Ectodermal cell (in vitro differentiated cells): ENCODE data around the gene HAX1.
A peak's percentile ranks its signal among the peaks of the same experiment; 100 is the strongest.

Experiments used
- H3K27ac ChIP-seq: 2 replicates; pipeline ENCODE4 v1.7.0; 2013; ENCODE audit warnings: mild to moderate bottlenecking, low read depth, low read length; ENCODE audit not compliant: insufficient read depth, poor library complexity, severe bottlenecking
- H3K27me3 ChIP-seq: 2 replicates; pipeline ENCODE4 v1.7.0; 2013; ENCODE audit warnings: mild to moderate bottlenecking, low read length; ENCODE audit not compliant: insufficient read depth, control insufficient read depth, poor library complexity, severe bottlenecking
- H3K36me3 ChIP-seq: one replicate; pipeline ENCODE4 v1.7.0; 2013; ENCODE audit warnings: low read length; ENCODE audit not compliant: control insufficient read depth, insufficient read depth
- H3K4me1 ChIP-seq: one replicate; pipeline ENCODE4 v1.7.0; 2013; ENCODE audit warnings: low read length; ENCODE audit not compliant: control insufficient read depth, insufficient read depth
- H3K4me3 ChIP-seq: 2 replicates; pipeline ENCODE4 v1.7.0; 2013; ENCODE audit warnings: low read depth, low read length, control low read depth; ENCODE audit not compliant: insufficient read depth
- H3K9me3 ChIP-seq: 2 replicates; pipeline ENCODE4 v1.7.0; 2013; ENCODE audit warnings: mild to moderate bottlenecking, low read length, moderate library complexity; ENCODE audit not compliant: control insufficient read depth
- WGBS, 2 experiments: methylation state at CpG; one replicate each; pipeline ENCODE4 v1.1.7; 2013; ENCODE audit warnings: missing lambda C conversion rate in 2 of 2; 5-methylcytosine and 5-hydroxymethylcytosine counted together

HAX1 gene

DNA sequence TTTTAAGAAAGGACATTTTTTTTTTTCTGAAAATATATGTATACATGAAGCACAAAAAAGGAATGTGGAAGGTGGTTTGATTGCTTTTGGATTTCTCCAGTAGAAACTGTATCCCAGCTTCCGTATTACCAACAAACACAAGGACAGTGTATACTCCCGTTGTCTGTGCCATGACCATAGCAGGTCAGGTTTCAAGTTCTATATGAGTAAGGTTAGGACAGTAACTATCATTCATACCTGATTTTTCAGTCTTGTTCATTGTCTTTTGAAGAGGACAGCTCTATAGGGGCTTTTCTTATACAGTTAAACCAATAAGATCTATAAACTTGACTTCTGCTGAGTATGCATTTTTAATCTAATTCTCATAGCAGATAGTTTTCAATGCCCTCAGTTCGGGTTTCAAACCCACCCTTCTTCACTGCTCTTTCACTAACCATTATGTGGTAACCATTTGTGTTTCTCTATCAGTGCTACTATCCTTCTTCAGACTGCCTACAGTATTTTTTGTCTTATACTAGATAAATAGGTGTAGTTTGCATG is 32.1 kb upstream of the HAX1 start:
- Histone ChIP-seq H3K27ac (no peak overlapping the region), H3K9me3 (no peaks in the 10 kb centered on the region), H3K36me3 (peaks cover 75% of the 10 kb centered on the region), H3K4me3 (no peak overlapping the region), H3K4me1 (no peaks in the 10 kb centered on the region), H3K27me3 (no peaks in the 10 kb centered on the region)
- 94 to 98% methylated on average over 2 to 3 of the region's 3 CpGs for WGBS, 2 experiments

DNA sequence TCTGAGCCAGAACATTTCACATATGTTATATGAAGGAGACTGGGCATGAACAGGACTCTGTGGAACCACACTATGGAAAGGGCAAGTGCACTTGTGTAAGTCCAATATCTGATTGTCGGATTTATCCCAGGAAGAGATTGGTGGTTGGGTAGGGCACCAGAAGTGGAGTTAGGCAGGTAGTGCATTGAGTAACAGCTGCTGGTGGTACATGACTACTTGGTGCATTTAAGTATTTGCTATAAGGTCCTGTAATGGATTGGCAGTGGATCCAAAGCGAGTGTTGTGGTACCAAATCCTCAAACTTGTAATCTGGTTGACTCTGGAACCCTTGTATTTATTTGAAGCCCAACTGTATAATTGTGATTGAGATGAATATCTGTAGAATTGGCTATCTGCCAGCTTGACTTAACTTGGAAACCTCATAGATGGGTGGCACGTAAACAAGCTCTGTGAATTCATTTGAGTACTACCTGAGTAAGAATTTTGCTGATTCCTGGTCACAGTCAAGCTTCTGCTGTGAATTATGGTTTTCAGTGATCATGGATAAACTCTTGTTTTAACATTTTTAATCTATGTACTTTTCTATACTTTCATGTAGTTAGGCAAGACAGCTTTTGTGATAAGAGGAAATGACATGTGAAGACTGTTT is 30.6 kb upstream of the HAX1 start:
- WGBS, 2 experiments = 96% methylated on average over 3 of the region's 3 CpGs
- Histone ChIP-seq H3K4me1 (no peaks in the 10 kb centered on the region), H3K27ac (no peak overlapping the region), H3K4me3 (no peak overlapping the region), H3K9me3 (no peaks in the 10 kb centered on the region), H3K27me3 (no peaks in the 10 kb centered on the region), H3K36me3 (peaks cover 74% of the 10 kb centered on the region)

DNA sequence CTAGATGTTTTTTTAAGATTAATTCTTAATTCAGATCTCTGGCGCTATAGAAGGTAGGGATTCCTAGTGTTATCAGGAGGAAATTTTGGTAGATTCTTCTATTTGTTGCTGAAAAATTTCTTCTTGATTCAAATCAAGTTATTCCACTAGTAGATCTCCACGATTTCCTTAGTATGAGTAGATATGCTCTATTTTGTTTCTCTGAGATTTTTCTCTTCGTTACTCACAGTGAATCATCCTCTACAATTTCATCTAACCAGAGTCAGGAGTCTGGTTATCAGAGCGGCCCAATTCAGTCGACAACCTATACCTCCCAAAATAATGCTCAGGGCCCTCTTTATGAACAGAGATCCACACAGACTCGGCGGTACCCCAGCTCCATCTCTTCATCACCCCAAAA is 18.8 kb upstream of the HAX1 start:
- Histone ChIP-seq H3K4me1 (no peaks in the 10 kb centered on the region), H3K36me3 (peaks cover 75% of the 10 kb centered on the region), H3K9me3 (no peaks in the 10 kb centered on the region), H3K27ac (no peak overlapping the region), H3K27me3 (no peaks in the 10 kb centered on the region), H3K4me3 (no peak overlapping the region)
- 97 to 99% methylated on average over 6 to 7 of the region's 7 CpGs for WGBS, 2 experiments

- Histone ChIP-seq H3K27me3 (no peaks in the 10 kb centered on the region), H3K27ac (no peak overlapping the region), H3K4me1 (no peaks in the 10 kb centered on the region), H3K4me3 (no peak overlapping the region), H3K36me3 (peaks cover 77% of the 10 kb centered on the region), H3K9me3 (no peaks in the 10 kb centered on the region)
These were observed 15.7 kb upstream of the HAX1 start for GRCh38 chr1:154256686-154257085.

GRCh38 chr1:154258784-154259183 is 13.6 kb upstream of the HAX1 start:
- peaks cover 88% of the 10 kb centered on the region for H3K36me3 ChIP-seq
- H3K9me3 ChIP-seq = no peaks in the 10 kb centered on the region
- no peak overlapping the region for H3K27ac ChIP-seq
- no peaks in the 10 kb centered on the region for H3K27me3 ChIP-seq
- no peaks in the 10 kb centered on the region for H3K4me1 ChIP-seq
- 96 to 100% methylated on average over 1 of the region's 2 CpGs for WGBS, 2 experiments
- no peak overlapping the region for H3K4me3 ChIP-seq

DNA sequence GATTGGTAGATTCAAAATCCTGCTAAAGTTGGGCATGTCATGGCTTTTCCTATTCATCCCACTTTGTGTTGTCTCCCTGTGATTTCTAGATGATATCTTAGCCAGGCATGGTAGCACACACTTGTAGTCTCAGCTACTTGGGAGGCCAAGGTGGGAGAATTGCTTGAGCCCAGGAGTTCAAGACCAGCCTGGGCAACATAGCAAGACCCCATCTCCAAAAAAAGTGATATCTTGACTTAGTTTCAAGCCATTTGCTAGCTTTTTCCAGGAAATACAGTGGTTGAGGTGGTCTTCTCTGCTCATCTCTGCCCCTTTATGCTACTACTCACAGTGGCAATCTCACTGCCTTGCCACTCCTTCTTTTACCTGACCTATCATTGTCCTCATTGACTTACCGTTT is 12.3 kb upstream of the HAX1 start:
- Histone ChIP-seq H3K9me3 (no peaks in the 10 kb centered on the region), H3K27me3 (no peaks in the 10 kb centered on the region), H3K36me3 (peaks cover 86% of the 10 kb centered on the region), H3K4me1 (no peaks in the 10 kb centered on the region), H3K4me3 (no peak overlapping the region), H3K27ac (no peak overlapping the region)
- WGBS, 2 experiments = 91% methylated on average over 1 of the region's 1 CpG; no CpG with 5 or more reads in 1 of the 2 experiments

DNA sequence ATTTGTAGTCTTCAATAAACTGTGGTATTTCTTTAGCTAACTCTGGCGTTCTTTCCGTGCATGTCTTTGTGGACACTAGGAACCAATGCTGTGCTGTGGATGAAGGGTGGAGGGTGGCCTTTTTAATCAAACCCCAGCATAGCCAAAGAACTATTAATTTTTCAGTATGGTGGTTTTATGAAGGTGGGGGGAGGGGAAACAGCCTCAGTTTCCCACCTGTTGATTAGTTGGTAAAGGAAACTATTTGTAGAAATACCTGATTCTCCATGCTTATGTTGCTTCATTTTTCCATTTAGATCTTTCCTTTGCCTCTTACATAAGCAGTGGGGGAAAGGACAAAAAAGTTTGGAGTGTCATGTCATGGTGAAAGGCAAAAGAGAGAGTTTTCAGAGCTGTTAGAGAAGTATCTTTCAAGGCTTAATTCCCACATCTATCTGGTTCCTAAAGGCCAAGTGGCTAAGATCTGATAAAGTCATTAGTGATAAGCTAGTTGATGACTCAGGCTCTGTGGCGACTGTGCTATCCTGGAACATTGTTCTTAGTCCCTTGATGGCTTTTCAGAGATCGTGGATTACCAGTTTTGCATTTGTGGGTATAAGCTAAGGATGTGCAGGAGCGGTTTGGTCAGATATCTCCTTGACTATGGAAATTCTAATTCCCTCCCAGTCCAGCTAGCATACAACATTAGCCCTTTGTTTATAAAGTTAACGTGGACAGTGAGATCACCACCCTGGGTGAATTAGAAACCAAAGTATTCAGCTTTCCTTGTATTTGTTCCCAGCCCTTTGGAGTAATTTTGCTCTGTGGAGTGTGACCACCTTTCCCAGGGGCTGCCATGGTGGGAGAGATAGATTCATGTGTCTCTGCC is 8.7 kb upstream of the HAX1 start:
- no peaks in the 10 kb centered on the region for H3K9me3 ChIP-seq
- WGBS, 2 experiments = 83 to 96% methylated on average over 5 to 6 of the region's 6 CpGs
- H3K4me1 ChIP-seq = no peaks in the 10 kb centered on the region
- no peaks in the 10 kb centered on the region for H3K27me3 ChIP-seq
- H3K4me3 ChIP-seq = no peak overlapping the region
- H3K27ac ChIP-seq = no peak overlapping the region
- peaks cover 68% of the 10 kb centered on the region for H3K36me3 ChIP-seq

GRCh38 chr1:154264454-154264853 is 8.0 kb upstream of the HAX1 start:
- H3K36me3 ChIP-seq = peaks cover 68% of the 10 kb centered on the region
- H3K27me3 ChIP-seq = no peaks in the 10 kb centered on the region
- peak overlapping the region; percentile 23 for H3K27ac ChIP-seq
- H3K4me3 ChIP-seq = no peak overlapping the region
- 87 to 92% methylated on average over 1 of the region's 1 CpG for WGBS, 2 experiments
- no peaks in the 10 kb centered on the region for H3K9me3 ChIP-seq
- no peaks in the 10 kb centered on the region for H3K4me1 ChIP-seq

GRCh38 chr1:154265586-154265985 is 6.8 kb upstream of the HAX1 start:
- H3K4me1 ChIP-seq = no peaks in the 10 kb centered on the region
- no peaks in the 10 kb centered on the region for H3K9me3 ChIP-seq
- peaks cover 58% of the 10 kb centered on the region for H3K36me3 ChIP-seq
- WGBS, 2 experiments = 94 to 99% methylated on average over 3 to 4 of the region's 4 CpGs
- no peak overlapping the region for H3K27ac ChIP-seq
- no peaks in the 10 kb centered on the region for H3K27me3 ChIP-seq
- H3K4me3 ChIP-seq = no peak overlapping the region

DNA sequence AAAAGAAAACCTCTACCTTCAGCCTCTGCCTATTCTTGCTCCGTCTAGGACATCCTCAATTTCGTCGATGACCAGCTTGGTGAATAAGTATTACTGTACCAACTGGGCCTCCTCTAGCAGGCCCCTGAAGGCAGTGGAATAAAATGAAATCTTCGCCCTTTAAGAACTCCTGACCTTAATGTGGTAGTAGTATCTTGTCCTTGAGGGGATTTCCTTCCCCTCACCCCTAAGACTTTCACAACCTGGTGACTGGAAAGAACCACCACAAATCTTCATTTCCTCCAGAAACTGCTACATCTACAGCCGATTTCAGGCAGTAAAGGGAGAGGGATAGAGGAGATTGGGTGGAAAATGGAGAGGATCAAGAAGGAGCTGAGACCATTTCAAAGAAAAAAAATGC is 1.6 kb upstream of the HAX1 start:
- H3K4me3 ChIP-seq = no peak overlapping the region
- 100% methylated on average over 4 to 5 of the region's 5 CpGs for WGBS, 2 experiments
- H3K27ac ChIP-seq = no peak overlapping the region
- H3K27me3 ChIP-seq = no peaks in the 10 kb centered on the region
- peaks cover 6% of the 10 kb centered on the region for H3K4me1 ChIP-seq
- peaks cover 17% of the 10 kb centered on the region for H3K36me3 ChIP-seq
- H3K9me3 ChIP-seq = no peaks in the 10 kb centered on the region
